Measurements from ENCODE around the gene CCR5. TPM values are rescaled to one million over a fixed set of nuclear protein-coding genes. Genes with fewer than 3 reads are reported as not detected.

The CCR5 gene
- total RNA-seq = not detected in 2 replicates

DNA sequence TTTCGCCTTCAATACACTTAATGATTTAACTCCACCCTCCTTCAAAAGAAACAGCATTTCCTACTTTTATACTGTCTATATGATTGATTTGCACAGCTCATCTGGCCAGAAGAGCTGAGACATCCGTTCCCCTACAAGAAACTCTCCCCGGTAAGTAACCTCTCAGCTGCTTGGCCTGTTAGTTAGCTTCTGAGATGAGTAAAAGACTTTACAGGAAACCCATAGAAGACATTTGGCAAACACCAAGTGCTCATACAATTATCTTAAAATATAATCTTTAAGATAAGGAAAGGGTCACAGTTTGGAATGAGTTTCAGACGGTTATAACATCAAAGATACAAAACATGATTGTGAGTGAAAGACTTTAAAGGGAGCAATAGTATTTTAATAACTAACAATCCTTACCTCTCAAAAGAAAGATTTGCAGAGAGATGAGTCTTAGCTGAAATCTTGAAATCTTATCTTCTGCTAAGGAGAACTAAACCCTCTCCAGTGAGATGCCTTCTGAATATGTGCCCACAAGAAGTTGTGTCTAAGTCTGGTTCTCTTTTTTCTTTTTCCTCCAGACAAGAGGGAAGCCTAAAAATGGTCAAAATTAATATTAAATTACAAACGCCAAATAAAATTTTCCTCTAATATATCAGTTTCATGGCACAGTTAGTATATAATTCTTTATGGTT, at the start of gene CCR5:
Gene CCR5, plus strand, starts transcription at position 108 of the 680 bp plus-strand sequence. CDS start 1,957 bp downstream, outside the sequence.

DNA sequence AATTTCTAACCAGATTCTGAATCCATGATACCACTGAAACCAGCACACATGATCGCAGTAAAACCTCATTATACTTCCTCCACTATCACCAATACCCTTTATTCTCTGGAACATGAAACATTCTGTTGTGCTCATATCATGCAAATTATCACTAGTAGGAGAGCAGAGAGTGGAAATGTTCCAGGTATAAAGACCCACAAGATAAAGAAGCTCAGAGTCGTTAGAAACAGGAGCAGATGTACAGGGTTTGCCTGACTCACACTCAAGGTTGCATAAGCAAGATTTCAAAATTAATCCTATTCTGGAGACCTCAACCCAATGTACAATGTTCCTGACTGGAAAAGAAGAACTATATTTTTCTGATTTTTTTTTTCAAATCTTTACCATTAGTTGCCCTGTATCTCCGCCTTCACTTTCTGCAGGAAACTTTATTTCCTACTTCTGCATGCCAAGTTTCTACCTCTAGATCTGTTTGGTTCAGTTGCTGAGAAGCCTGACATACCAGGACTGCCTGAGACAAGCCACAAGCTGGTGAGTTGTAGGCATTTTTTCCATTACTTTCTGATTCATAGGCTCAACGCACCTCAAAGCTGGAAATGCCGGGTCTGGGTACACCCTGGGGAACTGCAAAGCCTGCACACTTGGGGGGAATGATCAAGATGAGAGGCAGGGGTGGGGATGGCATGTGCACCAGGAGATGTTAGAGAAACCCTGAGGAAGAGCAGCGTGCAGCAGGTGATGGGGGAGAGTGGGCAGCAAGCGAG, 16.9 kb upstream of the CCR5 start, which contains the start of gene CCR2:
Gene CCR2, plus strand, starts transcription at position 465 of the 764 bp plus-strand sequence. CDS start 3,417 bp downstream, outside the sequence.

DNA sequence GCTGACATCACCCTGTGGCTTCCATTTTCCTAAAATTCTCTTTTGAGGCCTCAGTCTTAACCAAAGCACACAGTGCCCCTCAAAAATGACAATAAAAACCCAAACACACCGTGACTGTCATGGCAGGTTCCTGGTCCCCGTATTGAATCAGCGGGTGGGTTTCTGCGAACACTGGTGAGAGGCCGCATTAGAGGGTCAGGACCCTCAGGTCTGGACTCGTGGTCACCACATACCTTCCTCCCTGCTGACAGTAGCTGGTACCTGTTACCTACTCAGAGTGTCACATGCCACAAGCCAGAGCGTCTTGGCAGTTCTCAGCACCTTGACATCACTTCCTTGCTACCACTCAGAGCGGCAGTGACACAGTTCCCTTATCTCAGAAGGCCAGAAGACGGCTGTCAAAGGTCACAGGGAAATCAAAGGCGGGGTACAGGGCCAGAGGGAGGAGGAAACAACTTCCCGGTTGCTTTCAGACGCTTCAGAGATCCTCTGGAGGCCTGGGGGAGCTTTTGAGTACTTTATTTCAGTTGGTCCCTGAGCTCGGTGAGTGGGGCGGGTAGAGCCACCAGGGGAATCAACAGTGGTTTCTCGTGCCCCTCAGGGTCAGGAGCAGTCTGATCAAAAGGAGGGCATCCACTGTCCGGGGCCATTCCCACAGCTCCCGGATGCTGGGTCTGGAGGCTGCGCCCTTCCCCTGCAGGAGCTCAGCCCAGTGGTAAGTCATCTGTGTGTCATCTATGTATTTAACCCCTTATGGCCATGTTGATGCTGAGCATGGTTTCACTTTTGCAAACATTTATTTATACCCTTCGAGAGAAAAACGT, 36.3 kb downstream of the CCR5 start, which contains the start of the genes CCR5AS and CCRL2:
Gene CCR5AS, minus strand, starts transcription at position 279 of the 824 bp plus-strand sequence.
Gene CCRL2, plus strand, starts transcription at position 472 of the 824 bp plus-strand sequence. CDS start 821 bp downstream, outside the sequence.

Other genes with a start within 250 kb of the CCR5 start
- not detected in 2 replicates for gene CCR1, start 162.6 kb upstream of the CCR5 start, total RNA-seq
- gene CCR3, start 128.5 kb upstream of the CCR5 start, total RNA-seq = not detected in 2 replicates
- gene CCR2, start 16.8 kb upstream of the CCR5 start, total RNA-seq = not detected in 2 replicates
- gene CCRL2, start 36.3 kb downstream of the CCR5 start, total RNA-seq = 5.6 and 13.5 TPM in 2 replicates
- under 0.01 and 0.10 TPM in 2 replicates for gene LTF, start 94.0 kb downstream of the CCR5 start, total RNA-seq
- gene RTP3, start 127.0 kb downstream of the CCR5 start, total RNA-seq = not detected in 2 replicates
- 0.10 and 0.98 TPM in 2 replicates for gene LRRC2, start 195.4 kb downstream of the CCR5 start, total RNA-seq
- gene FAM240A, start 241.6 kb downstream of the CCR5 start, total RNA-seq = not detected in 2 replicates

Measured in vein endothelial cell (primary cell).